GM19467 (cell line): ENCODE measurements around the gene PPM1F.

Experiments
- ATAC-seq: cut with Tn5 transposase; IDR thresholded peaks from one replicate; pipeline ENCODE4 v1.9.1; 2021; ENCODE audit warnings: mild to moderate bottlenecking, moderate library complexity; ENCODE audit not compliant: unreplicated experiment

Gene PPM1F

DNA sequence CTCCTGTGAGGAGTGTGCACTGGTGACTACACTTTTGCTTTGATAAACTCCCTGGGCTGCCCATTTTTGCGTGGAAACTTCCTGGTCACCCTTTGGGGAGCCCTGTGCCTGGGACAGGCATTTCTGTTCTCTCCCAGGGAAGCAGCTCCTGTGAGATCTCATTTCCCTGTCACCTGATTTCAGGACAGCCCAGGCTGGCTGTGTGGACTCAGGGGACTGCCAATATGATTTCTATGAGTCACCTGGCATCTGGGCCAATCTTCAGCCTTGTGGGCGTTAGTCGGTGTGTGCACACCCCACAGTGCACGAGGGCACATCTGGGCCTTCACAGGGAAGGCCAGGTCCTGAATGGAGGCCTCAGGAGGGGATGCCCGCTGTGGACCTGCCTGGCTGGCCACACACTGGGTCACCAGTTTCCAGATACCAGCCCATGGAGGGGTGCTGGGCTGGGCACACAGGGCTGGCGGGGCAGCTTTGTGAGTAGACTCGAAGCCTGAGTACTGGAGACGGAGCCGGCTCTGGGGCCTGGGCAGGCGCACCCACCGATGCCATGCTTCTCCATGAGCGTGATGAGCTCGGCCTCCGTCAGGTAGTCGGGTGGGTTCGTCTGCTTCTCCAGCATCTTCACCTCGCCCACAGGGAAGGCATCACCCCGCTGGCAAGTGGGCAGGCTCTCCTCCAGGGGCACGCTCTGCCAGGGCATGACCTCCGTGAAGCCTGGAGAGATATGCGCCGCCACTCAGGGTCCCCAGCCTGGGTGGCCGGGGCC, 9.4 kb upstream of the PPM1F start:
- no peak for ATAC-seq

DNA sequence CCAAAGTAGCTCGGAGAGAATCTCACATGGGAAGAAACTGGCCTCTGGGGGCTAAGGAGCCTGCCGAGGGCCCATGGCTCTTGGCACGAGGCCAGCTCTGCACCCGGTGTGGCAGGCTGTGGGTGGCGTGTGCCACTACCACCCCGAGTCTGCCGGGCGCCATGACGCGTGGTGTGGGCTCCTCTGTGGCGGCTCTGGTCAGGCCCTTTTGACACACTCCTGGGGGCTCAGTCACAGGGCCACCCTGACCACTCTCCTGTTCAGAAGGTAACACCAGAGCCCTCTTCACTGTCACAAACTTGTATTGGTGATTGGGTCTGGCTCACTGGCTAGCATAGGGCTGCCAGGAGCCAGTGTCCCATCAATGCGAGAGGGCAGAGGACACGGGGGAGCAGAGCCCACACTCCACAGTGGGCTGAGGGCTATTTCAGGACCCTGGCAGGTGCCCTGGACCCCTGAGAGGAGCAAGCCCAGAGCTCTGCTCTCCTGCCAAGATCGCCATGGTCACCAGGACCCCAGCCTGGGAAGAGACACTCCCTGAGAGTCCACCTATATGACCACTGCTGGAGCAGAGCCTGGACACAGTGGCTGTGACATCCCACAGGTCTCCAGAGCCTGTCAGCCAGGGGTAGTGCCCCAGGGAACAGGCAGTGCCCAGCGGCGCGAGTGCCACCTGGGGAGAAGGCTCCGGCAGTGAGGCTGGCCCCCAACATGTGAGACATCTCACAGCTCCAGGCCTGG, 8.6 kb upstream of the PPM1F start:
- ATAC-seq: no peak

DNA sequence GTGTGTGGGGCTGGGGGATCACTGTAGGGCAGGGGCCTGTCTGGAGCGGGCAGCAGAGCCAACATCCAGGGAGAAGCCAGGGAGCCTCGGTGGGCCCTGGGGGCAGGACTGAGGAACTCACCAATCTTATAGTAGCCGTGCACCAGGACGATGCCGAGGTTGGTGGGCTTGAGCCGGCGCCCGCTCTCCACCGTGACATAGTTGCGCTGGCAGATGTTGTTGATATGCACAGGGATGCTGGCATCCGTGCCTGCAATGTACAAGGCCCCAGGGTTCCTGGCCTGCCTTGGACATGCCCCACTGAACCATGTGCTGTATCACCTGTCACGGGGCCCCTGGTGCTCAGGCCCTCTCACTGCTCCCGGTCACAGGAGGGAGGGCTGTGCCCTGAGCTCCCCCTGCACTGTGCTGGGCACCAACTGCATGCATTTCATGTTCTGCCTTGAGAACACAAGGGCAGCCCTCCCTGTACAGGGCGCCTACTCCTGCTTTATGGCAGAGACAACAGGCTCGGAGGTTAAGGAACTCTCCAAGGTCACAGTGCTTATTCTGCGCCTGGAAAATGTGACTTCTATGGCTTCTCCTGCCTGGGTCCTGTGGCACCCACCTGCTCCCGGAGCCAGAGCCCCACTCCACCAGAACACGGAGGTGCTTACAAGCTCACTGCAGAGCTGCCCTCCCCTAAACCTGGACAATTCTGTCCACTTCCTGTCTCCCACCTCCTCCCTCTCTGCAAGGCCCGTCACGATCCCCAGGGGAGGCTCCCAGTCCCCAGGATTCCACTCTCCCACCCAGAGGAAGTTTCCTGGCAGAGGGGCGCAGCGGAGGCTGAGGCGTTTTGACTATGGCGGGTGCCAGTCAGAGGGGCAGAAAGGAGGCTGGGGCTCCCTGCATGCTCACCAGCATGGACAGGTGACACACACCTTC, 7.8 kb upstream of the PPM1F start:
- no peak for ATAC-seq

DNA sequence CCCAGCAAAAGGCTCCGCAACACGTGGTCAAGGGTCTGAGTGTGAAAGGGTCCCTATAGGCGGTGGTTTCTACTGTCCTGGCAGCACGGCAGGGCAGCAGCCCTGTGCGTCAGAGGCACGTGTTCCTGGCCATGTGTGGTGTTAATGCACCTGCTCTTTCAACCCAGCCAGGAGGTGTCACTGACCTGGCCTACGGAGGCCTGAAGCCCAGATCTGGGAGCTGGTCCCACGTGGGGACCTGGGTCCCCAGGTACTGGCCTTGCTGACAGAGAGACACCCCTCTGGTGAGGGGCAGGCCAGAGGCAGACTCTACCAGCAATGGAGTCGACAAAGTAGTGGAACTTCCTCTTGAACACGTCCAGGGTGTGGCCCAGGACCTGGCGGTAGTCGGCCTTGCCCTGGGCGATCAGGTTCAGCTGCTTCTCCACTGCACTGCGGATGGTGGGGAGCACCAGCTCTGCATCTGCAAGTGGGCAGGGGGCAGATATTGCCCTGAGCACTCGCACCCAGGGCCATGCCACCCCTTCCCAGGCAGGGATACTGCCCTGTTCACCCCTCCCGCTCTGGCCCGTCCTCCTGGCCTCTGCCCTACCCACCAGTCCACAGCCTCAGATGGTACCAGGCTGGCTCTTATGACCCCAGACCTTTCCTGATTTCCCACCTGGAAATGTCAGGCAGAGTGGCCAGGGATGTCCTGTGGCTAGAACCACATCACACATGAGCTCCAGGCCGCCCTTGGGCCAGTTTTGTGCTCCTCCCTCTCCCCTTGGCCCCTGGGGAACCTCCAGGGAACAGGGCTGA, 6.8 kb upstream of the PPM1F start:
- no peak for ATAC-seq

DNA sequence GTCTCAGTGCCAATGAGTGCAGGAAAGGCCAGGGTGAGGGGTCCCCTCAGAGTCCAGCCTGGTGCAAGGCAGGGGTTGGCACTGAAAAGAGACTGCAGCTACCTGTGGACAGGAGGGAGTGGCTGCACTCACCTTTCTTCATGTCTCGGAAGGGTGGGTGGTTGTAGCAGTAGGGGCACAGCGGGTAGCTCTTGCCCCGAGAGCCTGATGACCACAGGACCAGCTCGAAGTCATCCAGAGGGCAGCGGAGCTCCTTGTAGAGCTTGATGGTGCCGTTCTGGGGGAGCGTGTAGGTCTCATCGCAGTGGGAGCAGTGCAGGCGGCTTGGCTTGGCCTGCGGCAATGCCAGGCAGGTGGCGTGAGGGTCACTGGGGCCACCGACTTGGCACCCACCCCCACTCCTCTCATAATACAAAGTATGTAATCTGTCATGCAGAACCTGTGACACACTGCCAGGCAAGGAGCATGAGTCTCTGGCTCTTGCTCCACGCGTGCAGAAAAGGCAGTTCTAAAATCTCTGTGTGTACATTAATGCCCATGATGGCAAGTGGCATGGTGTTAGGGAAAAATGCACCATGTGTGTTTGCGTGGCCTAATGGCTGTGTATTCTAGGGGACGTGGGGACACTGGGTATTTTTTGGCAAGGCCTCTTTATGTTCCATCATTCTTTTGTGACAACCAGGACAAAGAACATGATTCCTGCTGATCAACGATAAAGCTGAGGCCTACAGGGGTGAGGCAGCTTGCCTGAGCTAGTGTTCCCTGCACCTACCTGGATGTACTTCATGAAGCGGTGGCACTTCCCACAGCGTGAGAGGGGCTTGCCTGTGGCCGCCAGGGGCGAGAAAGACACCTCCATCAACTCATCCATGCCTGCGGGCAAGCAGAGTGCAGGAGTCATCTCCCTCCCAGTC, 6.0 kb upstream of the PPM1F start:
- no peak for ATAC-seq

DNA sequence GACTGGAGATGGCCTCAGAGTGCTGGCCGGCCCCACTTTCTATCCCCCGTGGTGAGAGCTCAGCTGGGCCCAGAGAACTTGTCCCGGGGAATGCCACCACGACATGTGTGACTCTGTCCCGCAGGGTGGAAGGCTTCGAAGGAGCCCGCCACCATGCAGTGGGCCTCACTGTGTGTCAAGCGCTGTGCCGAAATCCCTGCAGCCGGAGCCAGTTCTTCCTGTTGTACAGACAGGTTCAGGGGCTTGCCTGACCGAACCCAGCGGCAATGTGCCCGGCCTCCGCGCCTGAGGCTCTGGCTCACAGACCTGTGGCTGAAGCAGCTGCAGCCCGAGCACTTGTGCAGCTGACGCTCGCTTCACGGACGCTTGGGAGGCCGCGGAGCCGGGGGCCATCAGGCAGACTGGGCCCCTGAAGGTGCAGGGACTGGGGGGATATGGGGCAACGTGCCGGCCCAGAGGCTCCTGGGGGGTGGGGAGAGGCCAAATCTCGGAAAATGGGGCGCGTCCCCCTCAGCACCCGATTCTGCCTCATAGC, 650 bp downstream of the PPM1F start:
- ATAC-seq: no peak

DNA sequence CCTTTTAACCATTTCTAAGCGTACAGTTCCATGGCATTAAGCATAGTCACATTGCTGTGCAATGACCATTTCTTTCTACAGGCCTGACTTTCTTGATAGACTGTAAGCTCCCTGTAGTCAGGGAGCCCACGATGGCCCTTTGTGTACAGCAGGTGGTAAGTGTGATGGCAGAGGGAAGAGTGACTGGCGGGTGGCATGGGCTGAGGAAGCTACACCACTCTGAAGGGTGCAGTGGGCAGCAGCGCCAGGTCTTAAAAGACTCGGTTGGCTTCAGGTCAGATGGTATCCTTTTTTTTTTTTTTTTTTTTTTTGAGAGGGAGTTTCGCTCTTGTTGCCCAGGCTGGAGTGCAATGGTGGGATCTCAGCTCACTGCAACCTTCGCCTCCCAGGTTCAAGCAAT, 1.6 kb downstream of the PPM1F start:
- no peak for ATAC-seq

DNA sequence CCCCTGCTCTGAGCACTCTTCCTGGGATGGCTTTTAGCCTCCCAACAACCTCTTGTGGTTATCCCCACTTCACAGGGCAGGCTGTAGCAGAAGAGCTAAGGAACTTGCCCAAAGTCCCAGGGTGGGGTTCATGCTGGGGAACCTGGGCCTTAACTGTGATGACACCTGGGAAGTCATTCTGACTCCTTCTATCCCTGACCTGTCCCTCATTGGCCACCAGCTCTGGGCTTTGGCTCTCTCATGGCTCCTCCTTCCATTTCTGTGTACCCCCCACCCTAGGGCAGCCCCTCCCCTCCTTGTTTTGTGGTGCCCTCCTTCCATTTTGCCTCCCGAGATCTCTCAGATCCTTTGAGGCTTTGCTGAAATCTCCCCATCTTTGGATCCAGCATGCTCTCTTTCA, 2.7 kb downstream of the PPM1F start:
- ATAC-seq: no peak

DNA sequence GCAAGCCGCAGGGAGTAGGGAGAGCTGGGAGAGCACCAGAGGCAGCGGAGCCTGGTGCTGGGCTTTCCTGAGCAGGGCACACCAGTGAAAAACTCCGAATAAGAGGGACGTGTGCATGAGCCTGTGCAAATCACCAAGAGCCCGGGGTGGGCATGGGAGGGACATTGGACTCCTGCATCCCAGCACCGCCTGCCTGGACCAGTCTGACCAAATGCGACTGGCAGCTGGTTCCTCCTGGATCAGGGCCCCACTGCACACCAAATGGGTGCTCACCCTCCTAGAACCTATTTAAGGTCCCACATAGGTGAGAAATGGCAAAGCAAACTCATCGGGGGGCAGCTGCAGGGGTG, 3.1 kb downstream of the PPM1F start:
- no peak for ATAC-seq

DNA sequence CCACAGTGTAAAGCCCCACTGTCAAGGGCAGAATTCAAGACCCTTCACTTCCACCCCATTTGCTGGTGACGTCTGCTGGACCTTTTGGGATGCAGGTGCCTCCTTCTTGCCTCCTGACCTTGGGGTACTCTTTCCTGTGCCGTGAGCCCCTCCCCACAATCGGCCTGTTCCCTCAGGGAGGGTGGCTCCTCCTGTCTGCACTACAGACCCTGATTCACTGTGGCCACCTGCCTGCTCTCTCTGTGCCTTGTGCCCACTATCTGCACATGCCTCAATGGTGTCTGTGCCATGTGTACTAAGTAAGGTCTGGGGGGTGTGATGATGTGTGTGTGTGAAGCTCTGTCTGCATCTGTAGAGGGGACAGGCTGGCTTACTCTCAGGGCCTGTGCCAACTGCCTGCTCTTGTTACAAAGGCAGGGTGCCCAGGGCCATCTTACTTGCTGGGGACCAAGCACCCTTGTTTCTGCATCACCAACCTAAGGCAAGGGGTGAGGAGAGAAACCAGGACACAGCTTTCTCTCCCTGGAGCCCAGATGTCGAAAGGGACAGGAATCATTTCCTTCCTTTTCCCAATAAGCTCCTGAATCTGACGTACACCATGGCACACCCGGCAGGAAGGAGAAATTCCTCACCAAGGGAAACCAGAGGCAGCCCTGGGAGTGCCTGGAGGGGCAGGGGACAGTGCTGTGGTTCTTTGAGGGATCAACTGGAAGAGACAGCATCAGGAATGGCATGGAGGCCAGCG, 3.7 kb downstream of the PPM1F start:
- ATAC-seq: no peak

DNA sequence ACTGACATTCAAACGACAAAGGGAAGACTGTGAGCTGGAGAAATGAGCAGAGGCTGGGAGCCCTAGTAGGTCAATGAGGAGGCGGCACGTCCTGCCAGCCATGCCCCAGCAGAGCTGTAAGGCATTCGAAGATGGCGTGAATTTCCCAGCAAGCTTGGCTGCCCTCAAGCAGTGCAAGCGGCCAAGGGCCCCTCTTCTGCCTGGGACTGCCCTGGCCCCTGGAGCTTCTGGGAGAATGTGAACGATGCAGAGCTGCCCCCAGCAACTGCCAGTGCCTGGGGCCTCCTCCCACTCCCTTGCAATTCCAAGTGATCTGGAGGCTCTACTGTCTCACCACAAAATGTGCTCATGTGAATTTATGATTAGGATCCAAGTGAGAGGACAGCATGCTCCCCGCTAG, 4.3 kb downstream of the PPM1F start:
- ATAC-seq: no peak

DNA sequence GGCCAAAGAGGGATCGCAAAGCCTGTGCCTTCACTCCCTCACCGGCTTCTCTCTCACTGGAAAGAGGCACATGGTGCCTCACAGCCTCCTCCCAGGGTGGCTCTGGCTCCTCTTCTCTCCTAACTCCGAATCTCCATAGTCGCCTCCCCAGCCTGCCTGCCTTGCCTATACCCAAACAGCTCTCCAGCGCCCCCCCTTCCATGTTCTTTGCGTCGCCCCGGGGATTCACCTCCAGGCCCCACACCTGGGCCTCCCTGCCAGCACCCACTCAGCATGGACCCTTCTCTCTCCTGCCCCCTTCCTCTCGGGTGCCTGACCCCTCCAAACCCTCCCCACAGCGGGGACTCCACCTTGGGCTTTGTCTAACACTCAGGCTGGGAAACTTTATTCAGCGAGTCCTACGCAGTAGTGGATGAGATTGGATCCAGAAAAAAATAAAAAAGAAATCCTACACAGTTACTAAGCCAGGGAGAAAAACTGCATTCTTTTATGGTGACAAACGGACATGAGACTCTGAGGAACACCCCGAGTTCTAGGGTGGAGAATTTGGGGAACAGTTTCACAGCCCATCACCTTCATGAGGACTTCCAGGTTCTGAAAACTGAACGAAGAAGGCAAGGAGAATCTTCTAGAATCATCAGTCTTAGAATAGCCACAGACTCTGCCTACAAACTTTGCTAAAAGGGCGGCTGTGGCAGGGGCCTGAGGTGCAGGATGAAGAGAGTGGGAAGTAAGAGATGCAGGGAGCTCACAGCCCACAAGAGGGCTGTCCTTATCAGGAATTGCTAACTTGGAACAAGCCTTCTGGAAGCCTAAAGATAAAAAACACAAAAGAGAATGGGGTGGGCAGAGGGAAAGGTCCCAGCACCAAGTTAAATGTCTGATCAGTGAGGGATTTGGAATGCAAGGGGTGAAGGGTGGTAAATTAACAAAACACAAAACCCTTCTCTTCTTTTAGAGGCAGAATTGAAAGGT, 5.3 kb downstream of the PPM1F start:
- ATAC-seq: no peak

DNA sequence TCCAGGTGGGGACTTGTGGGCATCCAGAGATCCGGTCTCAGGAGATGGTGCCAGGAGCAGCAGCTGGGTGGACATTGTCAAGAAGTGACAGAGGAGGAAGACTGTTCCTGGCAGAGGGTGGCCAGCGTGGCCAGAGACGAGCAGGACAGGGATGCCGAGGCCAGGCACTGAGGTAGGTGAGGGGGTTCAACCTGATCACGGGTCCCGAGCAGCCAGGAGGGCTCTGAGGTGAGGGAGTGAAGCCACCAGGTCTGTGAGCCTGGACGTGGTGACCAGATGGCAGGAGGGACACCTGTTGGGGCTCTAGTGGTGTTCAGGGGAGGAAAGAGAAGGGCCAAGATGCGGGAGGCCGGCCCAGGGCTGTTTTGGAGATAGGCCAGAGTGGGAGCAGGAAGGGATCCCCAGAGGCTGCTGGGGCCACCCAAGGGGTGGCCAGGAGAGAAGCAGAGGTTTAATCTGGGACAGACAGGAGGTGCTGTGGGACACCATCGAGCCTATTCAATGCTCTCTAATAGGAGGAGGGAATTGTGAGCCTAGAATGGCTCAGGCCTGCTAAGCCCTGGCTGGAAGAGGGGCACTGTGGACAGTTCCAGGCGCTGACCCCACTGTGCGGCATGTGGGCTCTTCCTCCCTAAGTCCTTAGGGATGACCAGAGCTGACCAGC, 6.3 kb downstream of the PPM1F start:
- no peak for ATAC-seq

DNA sequence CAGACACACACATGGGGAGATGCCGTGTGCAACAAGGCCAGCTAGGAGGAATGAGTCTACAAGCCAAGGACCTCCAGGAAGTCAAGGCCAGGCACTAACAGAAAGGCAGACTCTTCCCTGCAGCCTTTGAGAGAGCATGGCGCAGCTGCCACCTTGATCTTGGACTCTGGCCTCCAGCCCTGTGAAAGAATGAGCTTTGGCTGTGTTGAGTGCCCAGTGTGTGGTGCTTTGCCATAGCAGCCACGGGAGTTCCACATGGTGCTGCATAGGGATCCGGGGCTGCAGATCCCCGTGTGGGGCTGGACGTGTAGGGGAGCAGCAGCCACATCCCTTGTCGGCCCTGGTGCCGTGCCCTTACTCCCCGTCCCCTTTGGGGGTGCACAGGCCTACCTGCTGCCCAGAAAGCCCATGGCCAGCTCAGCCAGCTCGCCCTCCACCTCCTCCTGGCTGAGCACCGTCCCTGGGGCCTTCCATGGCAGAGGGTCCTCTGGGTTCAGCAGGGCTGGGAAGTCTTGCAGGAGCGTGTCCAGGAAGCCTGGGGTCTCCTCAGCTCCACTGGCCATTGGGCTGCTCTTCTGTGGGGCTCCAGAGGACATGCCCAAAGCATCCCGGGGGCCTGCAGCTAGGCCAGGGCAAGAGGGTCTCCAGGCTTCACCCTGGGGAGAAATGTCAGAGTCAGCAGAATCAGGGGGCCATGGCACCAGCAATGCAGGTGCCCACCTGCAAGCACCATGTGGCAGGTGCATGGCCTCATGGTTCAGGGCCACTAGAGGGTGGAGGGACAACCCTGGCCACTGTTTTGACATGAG, 7.0 kb downstream of the PPM1F start:
- no peak for ATAC-seq

DNA sequence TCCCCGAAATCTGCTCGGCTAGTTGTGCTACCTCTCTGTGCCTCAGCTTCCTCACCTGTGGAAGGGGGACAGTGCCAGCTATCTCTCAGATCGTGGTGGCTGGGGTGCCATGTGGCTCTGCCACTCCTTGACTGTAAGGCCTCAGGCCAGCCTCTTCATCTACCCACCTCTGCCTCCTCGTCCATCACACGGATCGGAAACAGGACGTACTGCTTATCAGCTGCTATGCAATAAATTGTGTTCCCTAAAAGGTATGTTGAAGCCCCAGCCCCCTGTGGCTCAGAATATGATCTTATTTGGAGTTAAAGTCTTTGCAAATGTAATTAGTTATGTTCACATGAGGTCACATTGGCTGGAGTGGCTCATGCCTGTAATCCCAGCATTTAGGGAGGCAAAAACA, 7.8 kb downstream of the PPM1F start:
- ATAC-seq: no peak
